Measurements from ENCODE around the gene GUK1.

DNA sequence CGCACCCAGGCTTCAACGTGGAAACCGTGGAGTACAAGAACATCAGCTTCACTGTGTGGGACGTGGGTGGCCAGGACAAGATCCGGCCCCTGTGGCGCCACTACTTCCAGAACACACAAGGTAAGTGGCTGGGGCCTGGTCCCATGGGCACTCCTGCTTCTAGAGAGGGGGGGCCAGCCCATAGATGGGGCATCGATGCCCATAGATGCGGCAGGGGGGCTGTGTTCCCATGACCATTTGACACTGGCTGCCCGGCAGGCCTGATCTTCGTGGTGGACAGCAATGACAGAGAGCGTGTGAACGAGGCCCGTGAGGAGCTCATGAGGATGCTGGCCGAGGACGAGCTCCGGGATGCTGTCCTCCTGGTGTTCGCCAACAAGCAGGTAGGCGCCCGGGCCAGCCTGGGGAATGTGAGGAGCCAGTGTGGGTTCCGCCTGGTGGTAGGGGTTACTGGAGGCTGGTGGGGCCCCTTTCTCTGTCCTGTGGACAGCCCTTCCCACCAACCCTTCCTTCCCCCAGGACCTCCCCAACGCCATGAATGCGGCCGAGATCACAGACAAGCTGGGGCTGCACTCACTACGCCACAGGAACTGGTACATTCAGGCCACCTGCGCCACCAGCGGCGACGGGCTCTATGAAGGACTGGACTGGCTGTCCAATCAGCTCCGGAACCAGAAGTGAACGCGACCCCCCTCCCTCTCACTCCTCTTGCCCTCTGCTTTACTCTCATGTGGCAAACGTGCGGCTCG, 42.6 kb upstream of the GUK1 start:
- TF ChIP-seq POLR2A (IDR thresholded peaks at IDR 0.05; ENCODE audit: extremely low read depth, insufficient read length) (no peak), MAX (IDR thresholded peaks at IDR 0.05; ENCODE audit: low read depth, low read length) (no peak), MYC (IDR thresholded peaks at IDR 0.05; ENCODE audit: low read depth, low read length) (no peak)
- TF ChIP-seq, protein P1, sequence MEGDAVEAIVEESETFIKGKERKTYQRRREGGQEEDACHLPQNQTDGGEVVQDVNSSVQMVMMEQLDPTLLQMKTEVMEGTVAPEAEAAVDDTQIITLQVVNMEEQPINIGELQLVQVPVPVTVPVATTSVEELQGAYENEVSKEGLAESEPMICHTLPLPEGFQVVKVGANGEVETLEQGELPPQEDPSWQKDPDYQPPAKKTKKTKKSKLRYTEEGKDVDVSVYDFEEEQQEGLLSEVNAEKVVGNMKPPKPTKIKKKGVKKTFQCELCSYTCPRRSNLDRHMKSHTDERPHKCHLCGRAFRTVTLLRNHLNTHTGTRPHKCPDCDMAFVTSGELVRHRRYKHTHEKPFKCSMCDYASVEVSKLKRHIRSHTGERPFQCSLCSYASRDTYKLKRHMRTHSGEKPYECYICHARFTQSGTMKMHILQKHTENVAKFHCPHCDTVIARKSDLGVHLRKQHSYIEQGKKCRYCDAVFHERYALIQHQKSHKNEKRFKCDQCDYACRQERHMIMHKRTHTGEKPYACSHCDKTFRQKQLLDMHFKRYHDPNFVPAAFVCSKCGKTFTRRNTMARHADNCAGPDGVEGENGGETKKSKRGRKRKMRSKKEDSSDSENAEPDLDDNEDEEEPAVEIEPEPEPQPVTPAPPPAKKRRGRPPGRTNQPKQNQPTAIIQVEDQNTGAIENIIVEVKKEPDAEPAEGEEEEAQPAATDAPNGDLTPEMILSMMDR (IDR thresholded peaks at IDR 0.05; ENCODE audit: low read depth, low read length): no peak
